NCI-H774 (cell line): Measurements from ENCODE around the gene SNN.
A peak's percentile ranks its signal among the peaks of the same experiment; 100 is the strongest.

Source experiments
- DNase-seq: peaks from one replicate; lab custom pipeline; 2025; lab: John Stamatoyannopoulos, UW

The SNN gene

DNA sequence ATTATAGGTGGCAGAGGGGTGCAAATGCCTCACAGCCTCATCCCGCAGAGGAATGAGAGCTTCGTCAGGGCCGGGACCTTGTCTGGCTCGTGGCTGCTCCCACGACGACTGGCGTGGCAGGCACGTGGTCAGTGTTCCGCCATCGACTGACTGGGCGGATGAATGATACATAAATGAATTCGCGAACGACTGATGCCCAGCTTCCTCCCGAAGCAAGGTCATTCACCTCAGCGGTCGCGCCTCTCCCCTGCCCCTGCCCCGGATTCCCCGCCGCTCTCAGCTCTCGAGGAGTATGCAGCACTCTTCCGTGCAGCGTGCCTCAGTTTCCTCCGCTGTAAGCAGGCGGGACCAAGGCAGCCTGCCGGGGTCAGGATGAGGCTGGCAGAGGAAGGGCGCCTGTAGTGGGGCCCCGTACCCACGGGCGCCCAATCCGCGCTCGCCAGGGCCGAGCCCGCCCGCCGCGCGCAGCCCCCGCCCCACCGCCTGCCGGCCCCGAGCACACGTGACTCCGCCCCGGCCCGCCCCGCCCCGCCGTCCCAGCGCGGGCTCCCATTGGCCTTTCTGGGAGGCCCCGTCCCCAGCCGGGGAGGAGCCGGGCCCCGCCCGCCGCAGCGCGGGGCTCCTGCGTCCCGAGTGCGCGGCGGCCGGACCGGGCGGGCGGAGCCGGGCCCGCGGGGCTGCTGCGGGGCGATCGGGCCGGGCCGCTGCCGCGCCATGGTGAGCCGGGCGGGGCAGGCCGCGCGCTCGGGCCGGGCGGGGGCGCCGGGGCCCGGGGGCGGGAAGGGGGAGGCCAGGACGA lies at the start of gene SNN:
Gene SNN (plus strand): TSS at position 632 of the 799 bp plus-strand sequence. CDS start 7,605 bp downstream, outside the sequence.
- DNase-seq: peak; percentile 77

GRCh38 chr16:11619327-11619851 lies 48.9 kb upstream of the SNN start:
- no peak for DNase-seq

- no peak for DNase-seq
These were observed 47.8 kb upstream of the SNN start for GRCh38 chr16:11620243-11621003.

DNA sequence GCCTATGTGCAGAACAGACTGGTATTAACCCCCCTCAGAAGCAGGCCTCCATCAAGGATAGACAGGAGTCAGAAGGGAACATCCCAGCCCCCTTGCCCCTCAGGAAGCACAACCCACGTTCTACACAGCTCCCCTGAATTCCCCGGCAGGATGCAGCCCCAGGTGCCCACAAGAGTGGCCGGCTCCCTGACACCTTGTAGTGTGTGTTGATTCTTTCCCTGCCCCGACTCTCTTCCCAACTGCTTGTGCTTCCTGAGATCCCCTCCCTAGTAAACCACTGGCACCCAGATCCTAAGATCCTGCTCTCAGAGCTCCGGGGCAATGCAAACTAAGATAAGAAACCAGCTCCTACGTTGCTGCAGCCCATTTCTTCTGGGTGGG lies 46.7 kb upstream of the SNN start:
- DNase-seq: no peak

DNA sequence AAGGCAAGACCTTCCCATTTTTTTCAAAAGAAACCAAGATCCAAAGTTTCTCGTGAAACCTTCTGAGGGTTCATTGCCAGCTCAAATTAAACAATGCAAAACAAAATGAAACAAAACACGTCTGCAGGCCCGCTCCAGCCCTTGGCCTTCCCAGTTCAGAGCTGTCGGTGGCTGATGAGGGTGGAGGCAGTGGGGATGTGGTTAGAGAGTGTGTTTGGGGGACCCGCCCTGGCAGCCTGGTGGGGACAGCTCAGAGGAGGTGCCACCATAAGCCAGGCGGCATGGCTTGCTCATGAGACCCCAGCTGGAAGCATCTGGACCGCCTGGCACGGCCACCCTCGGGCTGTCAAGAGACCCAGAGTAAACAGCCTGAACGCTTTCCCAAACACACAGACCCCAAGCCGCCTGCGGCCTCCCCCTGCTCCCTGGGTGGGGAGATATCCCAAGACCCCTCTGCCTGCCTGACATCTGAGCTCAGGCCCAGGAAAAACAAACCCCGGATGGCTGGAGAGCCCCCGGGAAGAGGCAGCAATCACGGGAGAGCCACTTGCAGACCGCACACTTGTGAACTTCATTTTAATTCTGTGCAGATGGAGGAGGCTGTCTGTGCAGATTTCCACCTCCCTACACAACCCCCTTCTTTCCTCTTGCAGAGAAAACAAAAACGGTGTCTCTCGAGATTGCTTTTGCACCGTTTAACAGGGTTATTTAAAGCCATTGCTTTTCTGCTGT lies 46.2 kb upstream of the SNN start:
- DNase-seq: no peak

GRCh38 chr16:11624205-11624604 lies 44.0 kb upstream of the SNN start:
- DNase-seq: no peak

DNA sequence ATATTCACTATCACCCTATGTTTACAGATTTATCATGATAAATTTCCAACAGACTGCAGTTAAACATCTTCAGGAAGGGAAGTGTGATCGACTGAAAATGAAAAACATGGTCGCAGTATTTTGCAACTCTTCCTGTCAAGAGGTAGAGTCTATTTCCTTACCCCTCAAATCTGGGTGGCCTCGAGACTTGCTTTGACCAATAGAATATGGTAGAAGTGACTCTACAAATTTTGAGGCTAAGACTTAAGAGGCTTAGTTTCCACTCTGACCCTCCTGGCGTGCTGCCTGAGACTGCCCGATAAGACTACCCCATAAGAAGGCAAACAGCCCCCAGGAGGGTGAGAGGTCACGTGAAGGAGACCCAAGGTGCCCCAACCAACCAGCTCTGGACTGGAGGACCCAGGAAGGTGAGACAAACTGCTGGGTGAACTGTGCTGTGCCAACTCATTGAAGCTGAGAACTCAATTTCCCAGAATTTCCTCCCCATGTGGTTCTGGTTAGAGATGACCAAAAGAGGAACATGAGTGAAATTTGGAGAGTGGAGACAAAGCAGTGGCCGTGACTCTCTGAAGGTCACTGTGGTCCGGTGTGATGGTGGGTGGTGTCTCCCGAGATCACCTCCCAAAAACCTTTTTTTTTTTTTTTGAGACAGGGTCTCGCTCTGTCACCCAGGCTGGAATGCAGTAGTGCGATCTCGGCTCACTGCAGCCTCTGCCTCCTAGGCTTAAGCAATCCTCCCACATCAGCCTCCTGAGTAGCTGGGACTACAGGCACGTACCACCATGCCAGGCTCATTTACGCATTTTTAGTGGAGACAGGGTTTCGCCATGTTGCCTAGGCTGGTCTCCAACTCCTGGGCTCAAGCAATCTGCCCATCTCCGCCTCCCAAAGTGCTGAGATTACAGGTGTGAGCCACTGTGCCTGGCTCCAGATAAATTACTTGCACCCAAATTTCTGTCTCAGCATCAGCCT lies 43.3 kb upstream of the SNN start:
- no peak for DNase-seq

GRCh38 chr16:11625769-11626168 lies 42.5 kb upstream of the SNN start:
- DNase-seq: no peak

DNA sequence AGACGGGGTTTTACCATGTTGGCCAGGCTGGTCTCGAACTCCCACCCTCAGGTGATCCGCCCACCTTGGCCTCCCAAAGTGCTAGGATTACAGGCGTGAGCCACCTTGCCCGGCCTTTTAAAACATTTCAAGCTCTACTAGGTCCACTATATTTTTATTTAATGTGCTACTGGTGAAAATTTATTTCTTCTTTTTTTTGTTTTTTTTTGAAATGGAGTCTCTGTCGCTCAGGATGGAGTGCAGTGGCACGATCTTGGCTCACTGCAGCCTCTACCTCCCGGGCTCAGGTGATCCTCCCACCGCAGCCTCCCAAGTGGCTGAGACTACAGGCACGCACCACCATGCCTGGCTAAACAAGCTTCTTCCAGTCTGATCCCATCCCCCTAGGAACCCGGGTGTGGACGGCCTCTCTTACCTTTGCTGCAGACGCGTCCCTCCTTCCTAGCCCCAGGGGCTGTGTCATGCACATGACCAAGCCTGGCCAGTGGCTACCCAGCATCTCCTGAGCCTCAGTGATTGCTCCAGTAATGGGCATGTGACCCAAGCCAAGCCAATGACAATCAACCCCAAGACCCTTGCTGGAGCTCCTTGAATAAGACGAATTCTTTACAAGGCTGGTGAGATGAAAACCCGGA lies 41.5 kb upstream of the SNN start:
- DNase-seq: no peak

DNA sequence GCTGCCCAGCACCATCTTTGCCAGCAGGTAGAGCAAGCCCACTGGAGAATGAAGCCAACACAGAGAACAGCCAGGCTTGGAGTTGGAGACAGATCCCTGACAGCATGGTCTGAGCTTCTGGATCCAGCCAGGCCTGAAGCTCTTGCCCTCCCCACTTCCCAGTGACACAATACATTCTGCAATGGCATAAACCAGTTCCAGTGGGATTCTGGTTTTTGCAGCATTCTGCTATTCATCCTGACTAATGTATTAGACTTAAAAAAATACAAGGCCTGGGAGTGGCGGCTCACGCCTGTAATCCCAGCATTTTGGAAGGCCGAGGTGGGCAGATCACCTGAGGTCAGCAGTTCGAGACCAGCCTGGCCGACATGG lies 41.0 kb upstream of the SNN start:
- no peak for DNase-seq

GRCh38 chr16:11627822-11628457 lies 40.3 kb upstream of the SNN start:
- DNase-seq: no peak

GRCh38 chr16:11629071-11630030 lies 38.9 kb upstream of the SNN start:
- DNase-seq: no peak

- DNase-seq: no peak
These were observed 38.0 kb upstream of the SNN start for GRCh38 chr16:11630046-11630767.

GRCh38 chr16:11630768-11631056 lies 37.5 kb upstream of the SNN start:
- no peak for DNase-seq

- DNase-seq: no peak
These were observed 37.0 kb upstream of the SNN start for GRCh38 chr16:11631214-11631613.

DNA sequence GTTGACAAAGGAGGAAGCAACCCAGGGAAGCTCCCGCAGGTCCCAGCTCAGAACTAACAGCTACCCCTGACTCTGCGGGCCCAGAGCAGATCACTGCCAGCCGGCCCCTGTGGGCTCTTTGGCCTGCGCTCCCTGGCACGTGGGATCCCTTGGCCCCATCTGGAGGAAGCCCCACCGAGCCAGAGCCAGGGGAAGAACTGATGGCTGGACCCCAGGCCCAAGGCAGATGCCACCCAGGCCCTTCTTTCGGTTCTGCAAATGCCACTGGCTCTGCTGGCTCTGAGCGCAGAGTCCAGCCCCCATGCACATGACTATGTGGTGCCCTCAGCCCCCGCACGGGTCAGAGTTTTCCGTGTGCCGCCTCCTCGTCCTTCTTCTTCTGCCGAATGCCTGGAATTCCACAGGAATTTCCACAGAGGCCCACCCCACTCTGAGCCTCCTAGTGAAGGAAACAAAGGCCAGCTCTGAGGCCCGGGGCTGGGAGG lies 35.8 kb upstream of the SNN start:
- DNase-seq: no peak

DNA sequence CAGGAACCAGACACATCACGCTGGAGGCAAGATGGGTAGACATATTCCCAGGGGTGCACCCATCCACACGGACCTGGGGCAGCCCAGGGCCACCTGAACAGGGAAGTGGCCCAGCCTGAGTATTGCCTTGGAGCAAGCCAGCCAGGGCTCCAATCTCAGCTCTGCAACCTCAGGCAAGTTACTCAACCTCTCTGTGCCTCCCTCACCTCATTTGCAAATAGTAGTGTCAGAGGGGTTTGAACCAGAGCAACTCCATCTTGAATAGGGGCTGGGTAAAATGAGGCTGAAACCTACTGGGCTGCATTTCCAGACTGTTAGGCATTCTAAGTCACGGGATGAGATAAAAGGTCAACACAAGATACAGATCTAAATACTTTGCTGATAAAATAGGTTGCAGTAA lies 35.1 kb upstream of the SNN start:
- DNase-seq: no peak

- DNase-seq: no peak
These were observed 33.9 kb upstream of the SNN start for GRCh38 chr16:11634312-11634711.
